HepG2 (cell line): ENCODE results near the gene LRIG3. TPM values are rescaled to one million over a fixed set of nuclear protein-coding genes. Genes with fewer than 3 reads are reported as not detected.

ENCODE experiments used
- ATAC-seq: fragments of 200-7000 bp; cut with Tn5 transposase; 3 replicates; pipeline ENCODE4 v1.9.1; 2020; ENCODE audit warnings: mild to moderate bottlenecking, moderate library complexity
- BruUV-seq: library from RNA; stranded (reverse); fragments of 400-500 nt; replicated peaks from 2 replicates; lab custom pipeline; 2021; lab: Mats Ljungman, UMichigan
- CTCF ChIA-PET: fragments of 300-600 bp; formaldehyde crosslinking; extraction: SDS; loops from one replicate; lab custom pipeline; 2021; ENCODE audit warnings: low total read pairs, inconsistent platforms, low intra/inter-chr PET ratio; lab: Yijun Ruan, JAX
- POLR2A ChIA-PET: fragments of 350-600 bp; sonication (Branson Sonifier 250); formaldehyde crosslinking; loops from one replicate; lab custom pipeline; 2020; ENCODE audit warnings: antibody characterized with exemption, inconsistent platforms; lab: Yijun Ruan, JAX
- DNase-seq: peaks from one replicate; pipeline ENCODE4 v3.0.0-alpha.2; 2015; ENCODE audit warnings: low spot score
- FAIRE-seq: peaks from 3 replicates; lab custom pipeline; 2011; peaks lifted over from hg19 to GRCh38; lab: Jason Lieb, UNC
- H2AFZ ChIP-seq: one replicate; pipeline ENCODE4 v1.6.1; 2011; ENCODE audit warnings: low read length, inconsistent platforms
- H3K27ac ChIP-seq: fragments of 300-600 bp; 3 replicates; pipeline ENCODE4 v1.8.0; 2011; ENCODE audit warnings: mixed run types, mild to moderate bottlenecking, mixed read lengths, low read length, inconsistent platforms; ENCODE audit not compliant: insufficient read depth; ENCODE audit errors: extremely low read length
- H3K27me3 ChIP-seq, 2 experiments: fragments of 200-600 bp in 1 of 2; 2 replicates in 1 of 2; 3 replicates in 1 of 2; pipeline versions ENCODE4 v1.6.0 to v1.8.0; 2011; ENCODE audit warnings: low read length in 2 of 2, mild to moderate bottlenecking in 2 of 2, moderate library complexity in 2 of 2, inconsistent platforms in 1 of 2; ENCODE audit not compliant: insufficient read depth in 2 of 2, control insufficient read depth in 1 of 2
- H3K36me3 ChIP-seq, 2 experiments: fragments of 200-600 bp in 1 of 2; replicated peaks in 1 of 2; 2 replicates in 1 of 2; 3 replicates in 1 of 2; pipeline versions ENCODE4 v1.5.1 to v1.8.0; 2011; ENCODE audit warnings: low read length in 2 of 2, inconsistent platforms in 1 of 2; ENCODE audit not compliant: insufficient read depth in 2 of 2, control insufficient read depth in 1 of 2
- H3K4me1 ChIP-seq: 2 replicates; pipeline ENCODE4 v1.5.1; 2012; ENCODE audit warnings: low read length, inconsistent platforms; ENCODE audit not compliant: insufficient read depth
- H3K4me2 ChIP-seq: 2 replicates; pipeline ENCODE4 v1.6.0; 2011; ENCODE audit warnings: low read depth, low read length, inconsistent platforms
- H3K4me3 ChIP-seq, 3 experiments: fragments of 200-600 bp in 1 of 3; sonication (generic), shearing (Covaris generic) in 1 of 3; replicated peaks in 1 of 3; 2 replicates each; pipeline ENCODE4 v1.5.1; 2011 to 2016; ENCODE audit warnings: low read length in 3 of 3, inconsistent platforms in 2 of 3, low read depth in 2 of 3, mild to moderate bottlenecking in 2 of 3, control low read depth in 1 of 3, mixed read lengths in 1 of 3; ENCODE audit not compliant: insufficient read depth in 1 of 3
- H3K79me2 ChIP-seq: one replicate; pipeline ENCODE4 v1.6.1; 2011; ENCODE audit warnings: low read length, inconsistent platforms; ENCODE audit not compliant: insufficient read depth
- H3K9ac ChIP-seq: 2 replicates; pipeline ENCODE4 v1.6.0; 2011; ENCODE audit warnings: mild to moderate bottlenecking, low read depth, low read length, inconsistent platforms; ENCODE audit not compliant: insufficient read depth
- H3K9me3 ChIP-seq: 2 replicates; pipeline ENCODE4 v1.5.1; 2012; ENCODE audit warnings: mild to moderate bottlenecking, low read length
- H4K20me1 ChIP-seq: 2 replicates; pipeline ENCODE4 v1.6.0; 2011; ENCODE audit warnings: inconsistent platforms, mild to moderate bottlenecking, low read length, moderate library complexity; ENCODE audit not compliant: insufficient read depth
- FOSL1 ChIP-seq: sonication (generic); formaldehyde crosslinking; IDR thresholded peaks from 2 replicates; pipeline ENCODE4 v1.9.0; 2021; ENCODE audit warnings: missing genetic modification reagents, borderline replicate concordance
- GZF1 ChIP-seq: sonication (generic); formaldehyde crosslinking; IDR thresholded peaks from 2 replicates; pipeline ENCODE4 v1.5.1; 2020; ENCODE audit warnings: mild to moderate bottlenecking, missing genetic modification reagents
- HES4 ChIP-seq: sonication (generic); formaldehyde crosslinking; IDR thresholded peaks from 2 replicates; pipeline ENCODE4 v1.9.0; 2021; ENCODE audit warnings: mild to moderate bottlenecking, missing genetic modification reagents, borderline replicate concordance
- JUNB ChIP-seq: sonication (generic); formaldehyde crosslinking; IDR thresholded peaks from 2 replicates; pipeline ENCODE4 v1.8.0; 2022; ENCODE audit warnings: missing genetic modification reagents, mild to moderate bottlenecking, borderline replicate concordance
- PAX8 ChIP-seq: sonication (generic); formaldehyde crosslinking; IDR thresholded peaks from 2 replicates; pipeline ENCODE4 v1.8.0; 2022; ENCODE audit warnings: mild to moderate bottlenecking, missing genetic modification reagents, borderline replicate concordance
- POLR2G ChIP-seq: fragments of 200-400 bp; formaldehyde crosslinking; IDR thresholded peaks from 2 replicates; pipeline ENCODE4 v1.6.1; 2018; ENCODE audit warnings: mild to moderate bottlenecking, low read depth, low read length, moderate library complexity
- RFXAP ChIP-seq: sonication (generic); formaldehyde crosslinking; IDR thresholded peaks from 2 replicates; pipeline ENCODE4 v1.4.0; 2020; ENCODE audit warnings: missing genetic modification reagents, borderline replicate concordance
- SMAD3 ChIP-seq: sonication (generic); formaldehyde crosslinking; IDR thresholded peaks from 2 replicates; pipeline ENCODE4 v1.4.0; 2020; ENCODE audit warnings: missing genetic modification reagents
- TBP ChIP-seq: sonication (generic); formaldehyde crosslinking; IDR thresholded peaks from 2 replicates; pipeline ENCODE4 v1.5.0; 2020; ENCODE audit warnings: missing genetic modification reagents
- YEATS4 ChIP-seq: sonication (generic); formaldehyde crosslinking; IDR thresholded peaks from 2 replicates; pipeline ENCODE4 v1.4.0; 2020; ENCODE audit warnings: missing genetic modification reagents, borderline replicate concordance
- ZBTB8A ChIP-seq: sonication (generic); formaldehyde crosslinking; IDR thresholded peaks from 2 replicates; pipeline ENCODE4 v1.4.0; 2020; ENCODE audit warnings: mild to moderate bottlenecking, low read depth, missing genetic modification reagents, borderline replicate concordance
- ZNF317 ChIP-seq: sonication (generic); formaldehyde crosslinking; IDR thresholded peaks from 2 replicates; pipeline ENCODE4 v1.5.0; 2020; ENCODE audit warnings: mild to moderate bottlenecking, missing genetic modification reagents
- ZNF510 ChIP-seq: sonication (generic); formaldehyde crosslinking; IDR thresholded peaks from 2 replicates; pipeline ENCODE4 v1.4.0; 2020; ENCODE audit warnings: low read depth, mild to moderate bottlenecking, missing genetic modification reagents
- ZNF614 ChIP-seq: IDR thresholded peaks from 2 replicates; pipeline ENCODE4 v1.6.1; 2018; ENCODE audit warnings: missing biosample characterization, missing genetic modification reagents, inconsistent platforms, borderline replicate concordance
- ZNF746 ChIP-seq: sonication (generic); formaldehyde crosslinking; IDR thresholded peaks from 2 replicates; pipeline ENCODE4 v1.8.0; 2022; ENCODE audit warnings: mild to moderate bottlenecking, missing genetic modification reagents
- WGBS: methylation state at CpG from one replicate; pipeline ENCODE4 v1.1.6; 2017; ENCODE audit warnings: low lambda C conversion rate; 5-methylcytosine and 5-hydroxymethylcytosine counted together
- in situ Hi-C: cut with HindIII; loops from 2 replicates; pipeline ENCODE4 v1.10.0; 2017; ENCODE audit warnings: low pct_unique_long_range_greater_than_20kb; ENCODE audit not compliant: extremely low pct_ligation_motif_present
- intact Hi-C: fragments of 100-400 bp; cut with micrococcal nuclease; formaldehyde crosslinking; loops from one replicate; pipeline ENCODE4 v1.10.0; 2022; ENCODE audit not compliant: unreplicated experiment
- polyA plus RNA-seq, 8 experiments: library from polyadenylated mRNA; depleted of rRNA in 3 of 8; stranded (reverse) in 7 of 8; unstranded in 1 of 8; fragments of >200 nt; fragmentation: Illumina TruSeq in 4 of 8; extraction: Trizol in 4 of 8; gene quantifications; 2 replicates each; pipeline versions ENCODE4 v1.2.1 to v1.2.3, GENCODE V29; 2011 to 2016; ENCODE audit warnings: low read depth in 4 of 8, missing spikeins in 1 of 8, mixed read lengths in 1 of 8; ENCODE audit not compliant: insufficient read depth in 1 of 8
- total RNA-seq, 5 experiments: library from RNA; depleted of rRNA; stranded (reverse); fragments of >200 nt; fragmentation: Illumina TruSeq; extraction: Trizol; gene quantifications; 2 replicates each; pipeline ENCODE4 v1.2.3, GENCODE V29; 2016; ENCODE audit warnings: low read depth in 1 of 5
- TF ChIP-seq, protein P1 (sequence below): sonication (generic); formaldehyde crosslinking; conservative IDR thresholded peaks from 2 replicates; pipeline ENCODE4 v1.8.1; 2023; ENCODE audit warnings: missing genetic modification reagents
- TF ChIP-seq, protein P2 (sequence below): sonication (generic); formaldehyde crosslinking; IDR thresholded peaks from 2 replicates; pipeline ENCODE4 v1.4.0; 2020; ENCODE audit warnings: mild to moderate bottlenecking, low read depth, missing genetic modification reagents

LRIG3 gene
- total and polyA plus RNA-seq, 2 of the 13 experiments (the other 11 are each of a cell fraction or from before 2014, with no cell fraction given), result 7.7 to 17.4 TPM

DNA sequence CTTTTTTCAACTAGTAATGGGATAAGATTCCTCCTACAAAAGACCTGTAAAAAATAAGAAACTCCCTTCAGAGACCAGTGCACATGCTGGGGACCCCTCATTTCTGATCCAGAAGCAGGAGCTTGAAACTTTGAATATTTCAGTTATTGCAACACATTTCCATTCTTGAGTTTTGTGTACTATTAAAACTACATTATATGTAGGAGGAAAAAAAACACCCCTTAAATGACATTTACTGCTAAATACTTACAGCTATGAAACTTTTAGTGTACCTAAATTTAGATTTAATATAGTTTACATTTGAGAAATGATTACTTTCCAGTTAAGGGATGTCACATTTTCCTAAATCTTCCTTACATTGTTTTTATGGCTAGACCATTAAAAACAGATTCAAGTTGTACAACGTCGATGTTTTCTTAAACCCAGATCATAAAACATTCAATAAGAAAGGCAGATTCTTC lies 4.1 kb downstream of the LRIG3 start:
- ATAC-seq (no peak), DNase-seq (no peak), FAIRE-seq (no peak)
- no peaks in the 10 kb centered on the region for H3K27me3 ChIP-seq
- peaks cover 50% of the 10 kb centered on the region for H3K79me2 ChIP-seq
- H3K4me2 ChIP-seq, result peak overlapping the region; percentile 57
- H3K36me3 ChIP-seq, result no peaks in the 10 kb centered on the region
- no peaks in the 10 kb centered on the region for H4K20me1 ChIP-seq
- WGBS, result 87% methylated on average over 2 of the region's 2 CpGs
- TF ChIP-seq GZF1 (CRISPR knock-in tag) (no peak), HES4 (CRISPR knock-in tag) (no peak), ZBTB8A (CRISPR knock-in tag) (no peak), YEATS4 (CRISPR knock-in tag) (no peak), ZNF614 (no peak), SMAD3 (CRISPR knock-in tag) (no peak), PAX8 (CRISPR knock-in tag) (no peak), ZNF746 (no peak), ZNF317 (CRISPR knock-in tag) (no peak), POLR2G (no peak), ZNF510 (CRISPR knock-in tag) (no peak), TBP (CRISPR knock-in tag) (no peak), RFXAP (no peak), FOSL1 (CRISPR knock-in tag) (no peak), JUNB (CRISPR knock-in tag) (no peak)
- TF ChIP-seq, protein P1, sequence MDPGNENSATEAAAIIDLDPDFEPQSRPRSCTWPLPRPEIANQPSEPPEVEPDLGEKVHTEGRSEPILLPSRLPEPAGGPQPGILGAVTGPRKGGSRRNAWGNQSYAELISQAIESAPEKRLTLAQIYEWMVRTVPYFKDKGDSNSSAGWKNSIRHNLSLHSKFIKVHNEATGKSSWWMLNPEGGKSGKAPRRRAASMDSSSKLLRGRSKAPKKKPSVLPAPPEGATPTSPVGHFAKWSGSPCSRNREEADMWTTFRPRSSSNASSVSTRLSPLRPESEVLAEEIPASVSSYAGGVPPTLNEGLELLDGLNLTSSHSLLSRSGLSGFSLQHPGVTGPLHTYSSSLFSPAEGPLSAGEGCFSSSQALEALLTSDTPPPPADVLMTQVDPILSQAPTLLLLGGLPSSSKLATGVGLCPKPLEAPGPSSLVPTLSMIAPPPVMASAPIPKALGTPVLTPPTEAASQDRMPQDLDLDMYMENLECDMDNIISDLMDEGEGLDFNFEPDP (CRISPR knock-in tag), result no peak
- TF ChIP-seq, protein P2, sequence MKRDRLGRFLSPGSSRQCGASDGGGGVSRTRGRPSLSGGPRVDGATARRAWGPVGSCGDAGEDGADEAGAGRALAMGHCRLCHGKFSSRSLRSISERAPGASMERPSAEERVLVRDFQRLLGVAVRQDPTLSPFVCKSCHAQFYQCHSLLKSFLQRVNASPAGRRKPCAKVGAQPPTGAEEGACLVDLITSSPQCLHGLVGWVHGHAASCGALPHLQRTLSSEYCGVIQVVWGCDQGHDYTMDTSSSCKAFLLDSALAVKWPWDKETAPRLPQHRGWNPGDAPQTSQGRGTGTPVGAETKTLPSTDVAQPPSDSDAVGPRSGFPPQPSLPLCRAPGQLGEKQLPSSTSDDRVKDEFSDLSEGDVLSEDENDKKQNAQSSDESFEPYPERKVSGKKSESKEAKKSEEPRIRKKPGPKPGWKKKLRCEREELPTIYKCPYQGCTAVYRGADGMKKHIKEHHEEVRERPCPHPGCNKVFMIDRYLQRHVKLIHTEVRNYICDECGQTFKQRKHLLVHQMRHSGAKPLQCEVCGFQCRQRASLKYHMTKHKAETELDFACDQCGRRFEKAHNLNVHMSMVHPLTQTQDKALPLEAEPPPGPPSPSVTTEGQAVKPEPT (CRISPR knock-in tag), result no peak
- no peak overlapping the region for H2AFZ ChIP-seq
- no peaks in the 10 kb centered on the region for H3K9me3 ChIP-seq
- H3K9ac ChIP-seq, result no peak overlapping the region
- no TSS peak for BruUV-seq
- H3K27ac ChIP-seq, result peak overlapping the region; percentile 53
- ChIA-PET CTCF (no interaction called here), POLR2A (no interaction called here)
- intact Hi-C loops (loop anchor here (5.0 kb wide), 1 partner anchor 34 kb away; no protein-coding TSS in a partner anchor), in situ Hi-C loops (no loop called here)
- 0 out of 6 replicates have a peak overlapping the region, but pooled peaks of 1 of the 3 experiments have one; percentile 15 for H3K4me3 ChIP-seq
- peaks cover 69% of the 10 kb centered on the region for H3K4me1 ChIP-seq
